Epidermal melanocyte (primary cell): ENCODE measurements around the gene RBL2.
"Not testable (repeated sequence)": the region's sequence is repeated elsewhere in the genome, so short reads cannot be mapped to it uniquely, and the experiment has no call there.

Experiments
- DNase-seq: peaks from one replicate; pipeline ENCODE4 v3.0.0; 2011; ENCODE audit warnings: low spot score; ENCODE audit not compliant: insufficient read length

Gene RBL2

DNA sequence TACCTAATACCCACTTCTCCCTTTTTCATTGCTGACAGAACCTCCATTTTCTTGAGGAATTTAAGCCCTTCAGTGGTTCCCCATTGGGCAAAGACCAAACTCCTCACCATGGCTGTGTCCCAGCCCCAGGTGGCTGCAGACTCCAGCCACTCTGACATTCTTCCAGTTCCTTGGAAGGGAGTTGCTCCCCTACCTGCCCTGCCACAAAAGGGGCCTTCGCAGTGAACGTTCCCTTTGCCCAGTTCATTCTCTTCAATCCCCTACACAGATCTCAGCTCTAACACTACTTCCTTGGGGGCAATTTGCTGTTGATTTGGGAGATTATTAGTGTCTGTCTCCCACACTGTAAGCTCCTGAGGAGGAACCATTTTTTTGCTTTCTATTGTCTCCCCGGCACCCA, 72.0 kb downstream of the RBL2 start:
- no peak for DNase-seq

DNA sequence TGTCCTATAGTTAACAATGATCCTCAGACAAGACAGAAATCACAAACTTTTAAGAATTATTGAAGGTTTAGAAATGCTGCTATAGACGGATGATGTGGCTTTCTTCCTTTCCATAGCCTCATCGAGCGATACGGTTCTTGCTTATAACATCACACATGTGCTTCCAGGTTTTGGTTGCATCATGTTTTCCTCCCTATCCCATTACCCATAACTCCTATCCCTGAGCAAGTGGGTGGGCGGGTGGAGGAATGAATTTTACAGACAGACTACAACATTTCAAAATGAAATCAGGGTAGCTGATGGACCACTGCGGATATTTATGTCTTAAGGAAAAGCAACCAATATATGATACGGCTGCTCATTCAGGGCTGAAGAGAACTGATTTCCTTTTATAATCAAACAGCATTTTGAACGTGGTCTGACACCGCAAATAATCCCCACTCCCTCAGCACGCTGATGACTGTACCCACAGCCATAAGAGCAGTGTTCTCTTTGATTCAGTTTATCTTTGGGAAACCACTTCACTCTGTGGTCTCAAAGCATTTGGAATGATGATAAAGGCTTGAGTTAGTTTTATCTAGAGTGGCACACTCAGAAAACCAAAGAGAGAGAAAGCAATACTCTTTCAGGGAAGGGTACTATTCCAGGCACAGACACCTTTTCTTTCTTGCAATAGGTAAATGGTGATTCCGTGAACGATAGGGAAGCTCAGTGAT, 73.4 kb downstream of the RBL2 start:
- no peak for DNase-seq

DNA sequence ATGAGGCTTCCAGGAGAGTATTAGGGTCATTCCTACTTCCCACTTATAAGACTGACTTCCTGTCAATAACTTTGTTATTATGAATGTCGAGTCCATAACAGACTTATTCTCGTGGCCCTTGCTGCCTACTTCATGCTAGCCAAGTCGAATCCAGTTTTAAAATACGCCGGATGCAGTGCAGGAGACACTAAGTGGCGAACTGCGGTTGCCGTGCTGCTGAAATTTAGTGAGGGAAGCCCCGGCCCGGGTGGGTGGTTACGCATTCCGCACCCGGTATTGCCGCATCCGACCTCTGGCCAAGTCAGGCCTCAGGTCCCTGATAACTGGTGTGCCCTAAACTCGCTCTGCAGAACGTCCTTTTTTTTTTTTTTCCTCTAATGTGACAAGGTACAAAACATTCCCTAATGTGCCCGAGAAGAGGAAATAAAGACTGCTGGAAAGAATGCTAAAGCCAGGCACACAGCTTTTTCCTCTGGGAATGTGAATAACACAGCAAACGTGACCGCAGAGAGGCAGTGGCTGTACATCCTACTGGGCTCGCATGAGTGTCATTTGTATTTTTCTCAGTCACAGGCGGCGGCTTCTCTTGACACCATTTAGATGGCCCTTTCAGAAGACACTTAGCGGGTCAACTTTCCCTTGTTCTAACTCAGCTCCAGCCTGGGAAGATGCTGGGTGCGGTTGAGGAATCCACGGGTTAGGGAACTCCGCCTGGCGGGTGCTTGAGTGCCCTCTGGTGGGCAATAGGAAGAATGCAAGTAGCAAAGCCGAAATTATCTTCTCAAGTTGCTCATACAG, 75.8 kb downstream of the RBL2 start:
- peak; percentile 76 for DNase-seq

DNA sequence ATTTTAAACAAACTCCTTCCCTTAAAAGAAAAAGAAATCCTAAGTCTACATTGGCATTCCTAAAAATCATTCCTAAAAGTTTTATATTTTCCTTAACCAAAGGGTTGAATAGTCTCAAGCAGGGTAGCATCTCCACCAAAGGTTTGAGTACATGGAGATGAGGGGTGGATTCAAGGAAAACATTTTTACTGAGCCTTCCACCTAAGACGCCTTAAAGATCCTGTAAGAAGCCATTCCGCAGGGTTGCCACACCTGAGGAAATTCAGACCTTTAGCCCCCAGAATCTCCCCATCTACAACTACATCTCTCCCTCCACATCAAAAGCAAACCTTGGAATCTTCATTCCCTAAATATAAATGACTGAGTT, 76.4 kb downstream of the RBL2 start:
- no peak for DNase-seq

DNA sequence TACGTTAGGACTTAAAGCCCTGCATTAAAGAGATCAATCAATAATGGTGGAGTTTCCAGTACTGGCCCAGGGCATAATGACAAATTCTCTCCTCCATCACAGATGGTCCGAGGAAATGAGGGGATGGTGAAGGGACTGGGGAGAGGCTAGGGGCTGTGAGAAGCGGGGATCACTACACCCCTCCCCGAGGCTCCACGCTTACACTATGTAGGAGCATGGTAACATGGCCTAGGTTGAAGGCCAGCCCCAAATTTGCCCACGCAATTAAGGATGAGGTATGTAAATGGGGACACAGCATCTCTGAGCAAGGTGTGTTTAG, 76.8 kb downstream of the RBL2 start:
- DNase-seq: no peak

DNA sequence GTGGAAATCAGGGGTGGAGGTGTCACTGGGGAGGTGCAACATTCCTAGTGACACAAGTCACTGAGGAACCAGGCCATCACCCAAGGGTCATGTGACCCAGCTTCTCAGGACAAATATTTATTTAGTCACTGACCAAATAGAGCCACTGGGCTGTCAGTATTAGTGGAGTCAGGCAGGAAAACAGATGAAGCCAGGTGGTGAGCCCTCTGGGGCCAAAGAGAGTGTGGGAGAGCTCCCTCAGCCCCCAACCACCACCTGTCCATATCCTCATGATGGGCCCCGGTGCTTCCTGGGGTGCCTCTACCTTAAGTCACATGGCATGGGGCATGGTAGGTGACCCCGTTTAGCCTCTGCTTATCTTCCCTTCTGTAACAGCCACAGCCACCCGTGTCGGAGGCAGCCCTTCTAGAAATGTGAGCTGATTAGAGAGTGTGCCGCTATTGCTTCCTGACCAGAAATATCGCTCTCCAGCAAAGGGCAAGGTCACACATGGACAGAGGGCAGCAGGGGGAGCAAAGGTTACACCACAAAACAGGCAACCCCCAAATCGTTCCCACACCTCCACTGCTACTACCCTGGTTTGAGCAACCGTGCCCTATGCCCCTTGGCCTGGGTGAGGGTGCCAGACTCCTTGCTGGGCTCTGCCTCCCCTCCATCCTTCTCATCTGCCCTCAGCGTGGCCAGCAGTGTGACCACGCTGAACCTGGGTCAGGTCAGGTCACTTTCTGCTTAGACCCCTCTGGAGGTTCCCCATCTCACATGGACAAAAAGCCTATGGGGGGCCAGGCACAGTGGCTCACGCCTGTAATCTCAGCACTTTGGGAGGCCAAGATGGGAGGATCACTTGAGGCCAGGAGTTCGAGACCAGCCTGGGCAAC, 77.4 kb downstream of the RBL2 start:
- DNase-seq: no peak

DNA sequence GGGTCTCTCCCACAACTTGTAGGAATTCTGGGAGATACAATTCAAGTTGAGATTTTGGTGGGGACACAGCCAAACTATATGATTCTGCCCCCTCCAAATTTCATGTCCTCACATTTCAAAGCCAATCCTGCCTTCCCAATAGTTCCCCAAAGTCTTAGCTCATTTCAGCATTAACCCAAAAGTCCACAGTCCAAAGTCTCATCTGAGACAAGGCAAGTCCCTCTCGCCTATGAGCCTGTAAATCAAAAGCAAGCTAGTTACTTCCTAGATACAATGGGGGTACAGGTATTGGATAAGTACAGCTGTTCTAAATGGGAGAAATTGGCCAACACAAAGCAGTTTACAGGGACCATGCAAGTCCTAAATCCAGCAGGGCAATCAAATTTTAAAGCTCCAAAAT, 78.5 kb downstream of the RBL2 start:
- DNase-seq: not testable (repeated sequence)

DNA sequence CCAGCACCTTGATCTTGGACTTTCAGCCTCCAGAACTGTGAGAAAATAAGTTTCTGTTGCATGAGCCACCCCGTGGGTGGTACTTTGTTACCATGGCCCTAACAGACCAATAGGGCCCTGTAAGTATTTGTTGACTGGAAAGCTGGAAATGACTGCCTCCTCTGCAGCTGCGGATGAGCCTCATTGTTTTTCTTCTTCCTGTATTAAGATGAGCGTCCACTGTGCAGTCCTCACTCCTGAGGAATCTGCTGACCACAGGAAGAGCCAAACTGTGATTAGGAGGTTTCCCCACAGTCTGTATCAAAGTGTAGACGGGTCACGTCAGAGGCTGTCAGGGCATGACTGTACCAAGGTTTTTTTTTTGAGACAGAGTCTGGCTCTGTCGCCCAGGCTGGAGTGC, 81.0 kb downstream of the RBL2 start:
- DNase-seq: no peak

DNA sequence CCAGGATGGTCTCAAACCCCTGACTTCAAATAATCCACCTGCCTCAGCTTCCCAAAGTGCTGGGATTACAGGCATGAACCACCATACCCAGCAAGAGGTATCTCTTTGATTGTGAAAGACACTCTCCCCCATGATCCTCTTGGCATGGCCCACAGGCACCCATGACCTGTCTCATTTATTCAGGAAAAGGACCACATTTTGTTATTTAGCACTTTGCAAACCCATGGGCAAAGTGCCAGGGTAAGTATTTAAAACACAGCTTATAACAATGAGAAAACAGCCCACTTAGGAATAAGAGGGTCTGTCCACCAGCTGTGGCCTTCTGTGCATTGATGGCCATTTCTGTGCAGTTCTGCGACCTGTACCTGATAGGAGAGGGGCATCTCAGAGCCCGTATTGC, 81.5 kb downstream of the RBL2 start:
- no peak for DNase-seq

DNA sequence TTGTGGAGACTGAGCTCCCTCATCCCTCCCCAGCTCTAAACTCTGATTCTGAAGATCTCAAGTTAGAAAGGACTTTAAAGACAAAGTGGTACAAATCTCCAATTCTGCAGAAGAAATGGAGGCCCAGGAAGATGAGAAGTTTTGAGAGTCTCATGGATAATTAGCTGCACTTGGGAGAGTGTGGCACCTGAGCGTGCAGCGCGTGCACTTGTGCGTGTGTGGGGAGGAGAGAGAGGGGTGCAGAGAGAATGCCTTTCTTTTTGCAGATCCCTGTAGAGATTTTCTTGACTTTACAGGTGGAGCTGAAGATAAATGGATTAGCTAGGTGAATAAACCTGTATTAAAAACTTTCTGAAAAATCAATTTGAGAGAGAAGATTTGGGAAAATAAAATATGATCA, 83.6 kb downstream of the RBL2 start:
- DNase-seq: no peak

DNA sequence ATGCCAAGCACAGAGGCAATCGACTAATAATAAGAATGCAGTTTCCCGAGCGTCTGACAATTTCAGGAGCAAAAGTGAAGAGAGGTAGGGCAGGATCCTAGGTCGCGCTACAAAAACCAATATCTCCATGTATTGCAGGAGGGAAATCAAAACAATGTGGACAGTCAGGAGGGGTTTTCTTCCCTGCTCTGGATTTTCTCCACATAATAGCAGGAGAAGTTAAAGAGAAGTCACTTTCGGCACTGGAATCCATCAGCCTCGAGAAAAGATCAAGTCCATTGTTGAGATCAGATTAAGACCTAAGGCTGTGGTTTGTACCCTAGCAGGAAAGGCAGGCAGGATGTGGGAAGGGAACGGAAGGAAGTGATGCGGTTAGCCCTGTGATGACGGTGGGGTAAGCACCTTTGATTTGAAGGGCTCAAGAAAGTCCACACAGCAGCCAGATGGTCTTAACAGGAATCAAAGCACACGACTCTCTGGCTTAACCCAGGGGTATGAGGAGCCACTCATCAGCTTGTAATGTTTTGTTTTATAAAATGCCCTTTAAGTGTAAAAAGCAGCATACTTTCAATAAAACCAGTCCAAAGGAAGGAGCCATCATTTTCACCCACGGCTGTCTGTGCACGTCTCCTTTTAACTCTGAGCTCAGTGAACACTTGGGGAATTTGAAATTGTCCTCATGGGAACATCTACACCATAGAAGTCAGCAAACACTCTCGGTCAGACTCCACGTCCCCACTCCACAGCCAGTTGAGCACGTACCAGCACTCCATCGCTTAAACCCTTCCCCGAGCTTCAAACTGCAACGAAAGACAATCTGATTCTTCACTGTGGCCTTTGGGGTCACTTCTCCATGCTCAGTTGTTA, 84.5 kb downstream of the RBL2 start:
- no peak for DNase-seq

DNA sequence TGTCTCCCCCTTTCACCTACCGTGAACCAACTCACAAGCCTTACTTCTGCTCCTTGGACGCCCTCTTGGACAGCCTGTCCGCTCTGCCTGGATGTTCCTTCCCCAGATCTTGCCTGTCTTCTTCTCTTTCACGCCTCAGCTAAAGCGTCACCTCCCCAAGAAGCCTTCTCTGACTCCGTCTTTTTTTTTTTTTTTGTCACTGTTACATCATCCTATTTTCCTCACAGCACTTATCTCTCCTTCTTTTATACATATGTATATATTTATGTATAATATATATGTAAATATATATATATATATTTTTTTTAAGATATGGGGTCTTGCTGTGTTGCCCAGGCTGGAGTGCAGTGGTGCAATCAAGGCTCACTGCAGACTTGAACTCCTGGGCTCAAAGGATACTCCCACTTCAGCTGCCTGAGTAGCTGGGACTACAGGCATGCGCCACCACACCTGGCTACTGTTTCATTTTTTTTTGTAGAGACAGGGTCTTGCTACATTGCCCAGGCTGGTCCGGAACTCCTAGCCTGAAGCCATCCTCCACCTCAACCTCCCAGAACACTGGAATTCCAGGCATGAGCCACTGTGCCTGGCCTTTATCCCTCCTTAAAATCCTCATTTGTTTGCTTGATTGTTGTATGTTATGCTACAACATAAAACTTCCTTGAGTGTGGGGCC, 85.3 kb downstream of the RBL2 start:
- no peak for DNase-seq

DNA sequence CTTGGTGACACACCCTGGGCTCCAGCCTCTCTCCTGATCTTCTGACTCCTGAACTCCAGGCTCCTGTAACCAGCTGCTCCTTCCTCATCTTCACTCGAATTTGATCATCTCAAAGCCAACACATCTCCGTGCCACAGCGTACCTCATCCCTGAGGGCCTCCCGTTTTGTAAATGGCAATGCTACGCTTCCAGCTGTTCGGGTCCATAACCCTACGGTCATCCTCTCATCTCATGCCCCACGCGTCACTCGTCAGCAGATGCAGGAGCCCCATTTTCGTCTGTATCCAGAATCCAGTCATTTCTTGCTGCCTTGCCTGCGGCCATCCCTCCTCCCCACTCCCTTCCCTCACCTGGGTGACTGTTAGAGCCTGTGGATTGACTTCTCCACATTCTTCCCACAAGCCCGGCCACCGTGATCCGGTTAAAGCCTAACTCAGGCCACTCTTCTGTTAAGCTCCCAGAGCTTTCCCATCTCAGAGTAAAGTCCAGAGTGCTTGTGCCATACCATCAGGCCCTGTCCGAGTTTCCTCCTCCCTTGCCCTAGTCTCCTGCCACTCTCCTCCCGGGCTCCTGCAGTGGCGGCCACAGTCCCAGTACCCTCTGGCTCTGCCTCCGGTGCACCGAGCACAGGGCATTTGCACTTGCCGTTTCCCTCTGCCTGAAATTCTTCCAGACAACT, 89.0 kb downstream of the RBL2 start:
- no peak for DNase-seq

DNA sequence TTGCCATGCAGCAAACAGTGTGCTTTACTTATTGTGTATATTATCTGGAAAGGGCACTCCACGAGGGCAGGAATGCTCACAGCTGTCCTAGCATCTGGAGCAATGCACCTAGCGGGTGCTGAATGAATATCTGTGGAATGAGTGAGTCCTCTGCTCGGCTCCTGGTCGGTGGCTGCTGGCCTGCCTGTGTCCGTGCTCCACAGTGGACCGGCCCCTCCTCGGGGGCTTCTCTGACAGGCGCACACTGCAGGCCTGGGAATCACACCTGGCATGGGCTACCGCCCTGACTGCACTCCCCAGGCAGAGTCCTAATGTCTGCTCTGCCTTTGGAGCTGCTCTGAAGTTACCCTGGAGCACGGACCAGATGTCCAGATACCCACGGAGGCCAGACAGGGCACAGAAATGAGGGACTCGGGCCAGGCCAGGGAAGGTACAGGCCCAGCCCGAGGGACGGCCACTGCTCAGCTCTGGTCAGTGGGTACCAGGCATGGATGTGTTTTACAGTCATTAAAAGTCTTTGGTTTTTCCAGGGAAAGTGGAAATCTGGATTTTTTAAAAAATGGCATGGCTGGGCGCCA, 89.8 kb downstream of the RBL2 start:
- DNase-seq: no peak

DNA sequence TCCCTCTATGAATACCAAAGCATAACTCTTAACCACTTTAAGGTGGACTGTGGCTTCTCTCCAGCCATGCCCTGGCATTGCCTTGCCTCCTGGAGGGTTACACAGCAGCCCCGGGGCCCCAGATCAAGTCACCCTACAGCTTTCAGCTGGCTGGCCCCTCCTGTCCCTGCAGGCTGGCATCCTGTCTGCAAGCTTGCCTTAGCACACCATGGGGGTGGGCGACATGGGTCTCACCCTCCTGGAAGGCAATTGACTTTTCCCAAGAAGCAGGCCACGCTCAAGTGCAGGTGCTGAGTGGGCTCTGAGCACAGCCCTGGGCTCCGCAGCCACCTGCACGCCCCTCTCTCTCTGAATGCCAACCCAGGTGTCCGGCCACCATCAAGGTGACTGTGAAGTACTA, 94.5 kb downstream of the RBL2 start:
- DNase-seq: no peak

DNA sequence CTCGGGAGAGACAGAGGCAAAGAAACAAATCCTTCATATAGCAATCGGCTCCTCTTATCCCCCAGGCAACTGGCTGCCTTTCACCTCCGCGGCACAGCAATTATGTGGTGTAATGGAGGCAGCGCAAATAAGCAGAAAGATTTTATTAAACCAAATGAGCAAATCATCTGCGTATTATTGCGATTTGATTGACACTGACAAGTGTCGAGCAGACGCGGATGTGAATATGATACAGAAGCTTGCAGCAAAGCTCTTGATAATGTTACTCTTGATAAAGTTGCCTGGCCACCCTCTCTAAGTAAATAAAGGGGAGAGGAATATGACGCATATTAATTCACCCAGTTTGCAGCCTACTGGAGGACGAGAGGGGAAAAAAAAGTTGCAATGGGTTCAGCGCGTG, 95.2 kb downstream of the RBL2 start:
- no peak for DNase-seq

DNA sequence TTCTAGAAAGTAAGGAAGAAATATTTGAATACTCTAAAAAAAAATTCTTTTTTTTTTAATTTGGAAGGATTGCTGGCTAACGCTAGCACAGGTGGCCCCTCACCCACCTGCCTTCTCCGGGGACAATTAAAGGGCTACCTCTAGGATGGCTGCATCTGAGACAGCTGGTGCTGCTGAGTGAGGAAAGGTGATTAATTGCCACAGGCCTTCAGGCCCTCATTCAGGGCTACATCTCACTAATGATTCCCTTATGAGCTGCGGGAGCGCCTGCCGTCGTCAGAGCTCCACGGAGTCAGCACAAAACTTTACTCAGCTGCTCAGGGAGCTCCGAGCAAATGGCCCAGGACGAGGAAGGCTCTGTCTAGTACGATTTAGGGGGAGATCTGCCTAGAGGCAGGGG, 95.8 kb downstream of the RBL2 start:
- DNase-seq: no peak

DNA sequence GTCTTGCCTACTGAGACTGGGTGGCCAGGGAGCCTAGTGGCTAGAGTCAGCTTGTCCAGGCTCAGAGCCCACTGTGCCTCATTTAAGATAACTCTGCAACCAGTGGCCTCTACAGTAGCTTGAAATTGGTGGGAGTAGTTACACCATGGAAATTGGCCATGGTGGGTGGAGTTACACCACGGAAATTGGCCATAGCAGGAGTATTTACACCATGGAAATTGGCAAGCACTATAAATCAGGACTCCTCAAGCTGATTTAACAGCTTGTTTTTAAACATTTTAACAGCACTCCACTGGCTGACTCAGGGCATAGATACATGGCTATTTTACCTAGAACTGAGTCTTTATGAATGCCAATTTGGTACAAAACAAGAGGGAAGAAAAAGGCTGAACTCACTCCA, 96.5 kb downstream of the RBL2 start:
- DNase-seq: no peak

DNA sequence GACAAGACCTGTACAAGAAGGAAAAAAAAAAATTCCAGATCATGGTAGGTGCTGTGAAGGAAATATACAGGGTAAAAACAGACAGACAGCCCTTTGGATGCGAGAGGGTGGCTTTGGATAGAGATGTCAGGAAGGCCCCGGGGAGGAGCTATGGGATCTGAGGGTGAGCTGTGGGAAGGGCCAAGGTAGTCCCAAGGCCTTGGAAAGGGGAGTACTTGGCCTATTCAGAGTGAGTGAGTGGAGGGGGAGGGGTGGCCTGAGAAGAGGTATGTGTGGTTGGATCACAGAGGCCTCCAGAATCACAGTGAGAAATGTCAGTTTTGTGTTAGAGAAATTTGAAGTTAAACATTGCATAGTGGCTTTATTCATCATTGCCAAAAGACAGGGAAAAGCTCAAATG, 99.9 kb downstream of the RBL2 start:
- no peak for DNase-seq

DNA sequence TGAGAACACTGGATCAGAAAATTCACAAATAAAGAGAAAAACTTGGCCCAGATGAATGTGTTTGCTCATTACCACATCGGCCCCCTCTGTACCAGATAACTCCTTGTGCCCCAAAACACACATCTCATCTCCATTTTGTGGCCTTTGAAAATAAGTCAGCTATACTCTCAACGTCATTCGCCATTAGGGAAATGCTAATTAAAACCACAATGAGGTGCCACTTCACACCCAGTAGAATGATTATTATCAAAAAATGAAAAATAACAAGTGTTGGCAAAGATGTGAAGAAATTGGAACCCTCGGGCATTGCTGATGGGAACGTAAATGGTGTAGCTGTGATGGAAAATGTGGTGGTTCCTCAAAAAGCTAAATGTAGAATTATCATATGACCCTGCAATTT, 103.4 kb downstream of the RBL2 start:
- no peak for DNase-seq
